GM19193 (cell line): ENCODE results near the gene U2SURP.

ENCODE experiments used
- POLR2A ChIP-seq: IDR thresholded peaks from 4 replicates; pipeline ENCODE4 v1.6.1; 2011; ENCODE audit not compliant: insufficient read depth, insufficient read length; ENCODE audit errors: extremely low read depth

U2SURP gene

DNA sequence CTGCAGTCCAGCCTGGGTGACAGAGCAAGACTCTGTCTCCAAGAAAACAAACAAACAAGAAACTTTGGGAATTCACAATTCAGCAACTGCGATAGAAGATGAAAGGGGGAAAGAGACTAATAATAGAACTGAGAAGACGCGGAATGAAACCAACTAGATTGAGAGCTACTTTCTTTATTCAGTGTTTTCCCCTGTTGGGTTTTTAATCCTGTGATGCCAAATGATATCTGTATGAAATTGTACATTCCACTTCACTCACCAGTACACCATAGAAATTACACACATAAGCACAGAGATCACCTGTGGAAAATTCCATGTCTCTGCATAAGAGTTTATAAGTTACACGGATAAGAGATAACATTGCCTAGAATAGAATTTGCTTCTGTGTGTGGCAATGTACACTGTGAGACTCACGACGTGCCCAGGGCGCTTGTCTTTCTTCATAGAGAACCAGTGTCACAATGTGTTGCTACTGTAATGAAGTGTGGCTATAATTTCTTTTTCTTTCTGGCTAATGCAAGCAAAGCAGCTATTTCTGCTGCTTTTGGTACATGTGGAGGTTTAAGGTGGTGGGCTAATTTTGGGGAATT lies 100.5 kb downstream of the U2SURP start:
- TF ChIP-seq POLR2A = no peak

DNA sequence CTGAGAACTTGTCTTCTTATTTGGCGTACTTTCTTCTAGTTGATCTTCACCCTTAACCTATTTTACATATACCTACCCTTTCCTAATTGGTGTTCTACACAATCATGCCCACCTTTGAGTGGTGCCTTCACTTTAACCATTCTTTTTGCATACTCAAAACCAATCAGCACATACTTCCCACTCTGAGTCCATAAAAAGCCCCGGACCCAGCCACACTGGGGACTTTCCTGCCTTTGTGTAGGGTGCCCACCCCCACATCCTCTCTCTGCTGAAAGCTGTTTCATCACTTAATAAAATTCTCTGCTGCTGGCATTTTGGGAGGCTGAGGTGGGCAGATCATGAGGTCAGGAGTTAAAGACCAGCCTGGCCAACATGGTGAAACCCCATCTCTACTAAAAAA lies 102.3 kb downstream of the U2SURP start:
- TF ChIP-seq POLR2A = no peak

DNA sequence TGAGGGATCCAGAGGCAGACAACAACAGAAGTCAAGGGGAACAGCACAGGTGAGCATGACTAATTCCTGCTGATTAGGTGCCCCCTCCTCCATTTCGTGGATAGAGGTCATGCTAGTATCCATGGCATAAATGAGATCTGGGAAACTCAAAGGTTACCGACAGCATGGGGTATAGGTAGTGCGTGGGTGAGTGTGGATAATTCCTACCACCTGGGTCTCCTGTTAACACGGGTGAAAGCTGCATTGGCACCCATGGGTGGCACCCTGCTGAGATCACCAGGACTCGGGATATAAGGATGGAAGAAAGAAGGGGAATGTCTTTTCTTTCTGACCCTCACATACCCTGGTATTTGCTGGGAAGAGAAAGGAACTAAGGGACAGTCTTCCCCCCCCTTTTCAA lies 103.8 kb downstream of the U2SURP start:
- no peak for TF ChIP-seq POLR2A

DNA sequence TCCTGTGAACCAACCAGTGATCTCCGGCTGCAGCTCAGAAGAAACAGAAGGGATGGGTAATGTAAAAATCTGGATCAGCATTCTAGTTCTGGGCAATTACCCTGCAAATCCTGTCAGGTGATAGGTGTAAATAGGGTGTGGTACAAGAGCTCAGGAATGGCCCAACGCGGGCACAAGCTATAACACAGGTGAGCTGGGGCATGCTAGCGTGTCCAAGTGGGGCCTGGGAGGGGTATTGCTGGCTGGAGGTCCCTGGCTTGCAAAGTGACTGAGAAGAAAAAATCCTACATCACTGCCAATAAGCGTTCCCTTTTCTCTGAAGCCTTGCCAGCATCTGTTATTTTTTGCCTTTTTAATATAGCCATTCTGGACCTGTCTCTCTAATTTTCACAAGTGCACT lies 108.5 kb downstream of the U2SURP start:
- no peak for TF ChIP-seq POLR2A
